Transverse colon (tissue), 4 donors: ENCODE measurements around the gene XXYLT1.

Source experiments
- CTCF ChIP-seq, 5 experiments: fragments of 200-600 bp in 3 of 5; fragments of 450-650 bp in 2 of 5; sonication (generic) in 3 of 5; IDR thresholded peaks; 1 replicate in 2 of 5; 2 replicates in 3 of 5; pipeline ENCODE4 v1.5.1; 2016 to 2017; ENCODE audit warnings: antibody characterized with exemption in 5 of 5, inconsistent platforms in 3 of 5, mild to moderate bottlenecking in 2 of 5, moderate library complexity in 1 of 5
- EP300 ChIP-seq: sonication (generic); formaldehyde crosslinking; IDR thresholded peaks from one replicate; pipeline ENCODE4 v1.6.1; 2017; ENCODE audit warnings: antibody characterized with exemption, low read depth
- POLR2A ChIP-seq: fragments of 450-650 bp; IDR thresholded peaks from one replicate; pipeline ENCODE4 v1.6.1; 2016; ENCODE audit warnings: antibody characterized with exemption, mild to moderate bottlenecking, moderate library complexity
- POLR2AphosphoS5 ChIP-seq, 3 donors: sonication (generic); formaldehyde crosslinking; IDR thresholded peaks; one replicate each; pipeline ENCODE4 v1.6.1; 2016; ENCODE audit warnings: antibody characterized with exemption in 3 of 3

- TF ChIP-seq CTCF (IDR thresholded peaks at IDR 0.05) = no peak
- no peak for TF ChIP-seq POLR2AphosphoS5 (IDR thresholded peaks at IDR 0.05)
- TF ChIP-seq POLR2A = no peak
- no peak for TF ChIP-seq EP300
Measured at GRCh38 chr3:195133013-195133412, 137.9 kb downstream of the XXYLT1 start.
